ENCODE measurements around the gene CLN5. TPM values are rescaled to one million over a fixed set of nuclear protein-coding genes. Genes with fewer than 3 reads are reported as not detected.
A peak's percentile ranks its signal among the peaks of the same experiment; 100 is the strongest.

The CLN5 gene
- total and polyA plus RNA-seq, 2 of the 4 experiments (the other 2 are of a cell fraction): 11.3 to 15.1 TPM

DNA sequence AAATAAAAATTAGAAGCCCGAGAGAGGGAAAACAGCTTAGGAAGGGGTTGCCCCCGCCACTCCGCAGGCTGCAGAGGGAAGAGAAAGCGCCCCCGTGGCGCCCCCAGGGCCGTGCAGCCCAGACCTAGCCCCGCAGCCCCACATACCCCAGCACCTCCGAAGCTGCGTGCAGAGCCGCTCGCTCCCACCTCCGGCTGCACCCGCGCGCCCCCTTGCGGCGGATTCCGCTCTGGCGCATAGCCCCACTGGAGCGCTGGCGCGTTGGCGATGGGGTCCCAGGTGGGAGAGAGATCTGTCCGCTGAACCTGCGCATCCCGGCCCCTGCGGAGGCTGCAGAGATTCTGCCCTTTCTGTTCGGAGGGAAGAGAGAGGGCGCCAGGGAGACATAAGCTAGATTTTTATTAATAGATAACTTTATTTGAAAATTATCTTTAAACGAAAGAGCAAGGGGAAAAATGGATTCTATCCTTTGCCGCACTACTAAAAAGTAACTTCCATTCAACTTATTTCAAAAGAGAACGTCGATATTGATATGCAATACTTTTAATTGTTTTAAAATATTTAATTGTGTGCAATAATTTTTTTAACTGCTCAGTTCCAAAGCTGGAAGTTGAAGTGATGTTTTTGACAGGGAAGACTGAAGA is 11.7 kb upstream of the CLN5 start:
- Histone ChIP-seq H2AFZ (replicated peaks; ENCODE audit: low read length, poor library complexity) (peak overlapping the region; percentile 80), H3K4me3 (ENCODE audit: insufficient read depth, low read depth, low read length) (peak overlapping the region; percentile 44), H4K91ac (ENCODE audit: insufficient read depth, low read depth, low read length) (no peak overlapping the region), H4K5ac (ENCODE audit: low read depth, low read length) (no peak overlapping the region), H3K36me3 (ENCODE audit: control insufficient read depth, insufficient read depth, low read length) (no peaks in the 10 kb centered on the region), H2BK20ac (ENCODE audit: low read depth, low read length) (no peak overlapping the region), H3K4me1 (ENCODE audit: control insufficient read depth, insufficient read depth, low read length) (no peaks in the 10 kb centered on the region), H3K14ac (replicated peaks; ENCODE audit: low read depth, low read length) (no peak overlapping the region), H3K9ac (ENCODE audit: low read depth, low read length) (peak overlapping the region; percentile 65; the same call in 1 of the 2 replicates), H3K27me3 (ENCODE audit: control insufficient read depth, insufficient read depth, low read length) (peaks cover 24% of the 10 kb centered on the region), H4K20me1 (ENCODE audit: insufficient read depth, low read length) (no peaks in the 10 kb centered on the region), H3K18ac (ENCODE audit: low read depth, low read length) (no peak overlapping the region; the same call in 1 of the 2 replicates), H3K9me1 (ENCODE audit: insufficient read depth, low read length) (no peaks in the 10 kb centered on the region), H3K9me3 (ENCODE audit: control insufficient read depth, insufficient read depth, low read length) (no peaks in the 10 kb centered on the region), H3K56ac (ENCODE audit: extremely low read depth, insufficient read depth, low read length) (no peak overlapping the region), H4K8ac (ENCODE audit: low read depth in 2 of 2, low read length in 2 of 2) (no peak overlapping the region), H2BK15ac (ENCODE audit: low read depth, low read length) (no peak overlapping the region), H2BK5ac (ENCODE audit: low read depth, low read length, poor library complexity, severe bottlenecking) (no peak overlapping the region), H2AK9ac (replicated peaks; ENCODE audit: low read depth, low read length, poor library complexity) (peak overlapping the region; percentile 1), H2AK5ac (ENCODE audit: low read depth, low read length) (no peak overlapping the region), H3K27ac (ENCODE audit: insufficient read depth, low read length) (no peak overlapping the region), H3K79me1 (ENCODE audit: low read depth in 1 of 2, low read length in 2 of 2) (no peaks in the 10 kb centered on the region), H2BK120ac (ENCODE audit: low read depth, low read length) (no peak overlapping the region), H3K23ac (ENCODE audit: low read depth, low read length) (no peak overlapping the region), H3K4ac (ENCODE audit: low read depth, low read length) (no peak overlapping the region), H3K4me2 (ENCODE audit: low read depth, low read length) (peak overlapping the region; percentile 91)
- intact Hi-C loops (cut with micrococcal nuclease): loop anchor here (2.0 to 10.0 kb wide), 3 partner anchors 93 to 1105 kb away; partner anchors contain the start of gene KCTD12
- CTCF ChIA-PET: interaction anchor here (0.7 to 1.8 kb wide), 11 partner anchors 9 to 938 kb away, joined by 3 to 14 read pairs (median 3); partner anchors contain the start of gene CLN5
- dilution Hi-C loops (cut with HindIII; ENCODE audit: low sequenced_read_pairs, unreplicated experiment): no loop called here
- POLR2A ChIA-PET (ENCODE audit: unreplicated experiment): no interaction called here
- DNase-seq (peak; percentile 24), ATAC-seq (ENCODE audit: low read depth) (peak; percentile 100)
- no TSS peak for BruUV-seq (replicated peaks)
- WGBS, 2 experiments (ENCODE audit: extremely low coverage in 2 of 2, insufficient read length in 1 of 2): no CpG with 5 or more reads among the region's 34 CpGs
- TF ChIP-seq MAZ (IDR thresholded peaks at IDR 0.05; ENCODE audit: borderline replicate concordance, low read depth, low read length): peak; percentile 59; the same call in 1 of the 2 replicates
- no peak for TF ChIP-seq RFX5 (IDR thresholded peaks at IDR 0.05; ENCODE audit: low read depth, low read length)
- TF ChIP-seq RAD21 (IDR thresholded peaks at IDR 0.05; ENCODE audit: low read length): peak; percentile 66
- no peak for TF ChIP-seq RCOR1 (IDR thresholded peaks at IDR 0.05; ENCODE audit: insufficient replicate concordance, low read length)
- TF ChIP-seq MAFK (IDR thresholded peaks at IDR 0.05; ENCODE audit: low read depth, low read length): no peak
- TF ChIP-seq, protein P1, sequence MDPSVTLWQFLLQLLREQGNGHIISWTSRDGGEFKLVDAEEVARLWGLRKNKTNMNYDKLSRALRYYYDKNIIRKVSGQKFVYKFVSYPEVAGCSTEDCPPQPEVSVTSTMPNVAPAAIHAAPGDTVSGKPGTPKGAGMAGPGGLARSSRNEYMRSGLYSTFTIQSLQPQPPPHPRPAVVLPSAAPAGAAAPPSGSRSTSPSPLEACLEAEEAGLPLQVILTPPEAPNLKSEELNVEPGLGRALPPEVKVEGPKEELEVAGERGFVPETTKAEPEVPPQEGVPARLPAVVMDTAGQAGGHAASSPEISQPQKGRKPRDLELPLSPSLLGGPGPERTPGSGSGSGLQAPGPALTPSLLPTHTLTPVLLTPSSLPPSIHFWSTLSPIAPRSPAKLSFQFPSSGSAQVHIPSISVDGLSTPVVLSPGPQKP (IDR thresholded peaks at IDR 0.05; ENCODE audit: borderline replicate concordance, low read depth, low read length): no peak
- peak; percentile 54 for TF ChIP-seq SMC3 (IDR thresholded peaks at IDR 0.05; ENCODE audit: low read depth, low read length)
- TF ChIP-seq, protein P2, sequence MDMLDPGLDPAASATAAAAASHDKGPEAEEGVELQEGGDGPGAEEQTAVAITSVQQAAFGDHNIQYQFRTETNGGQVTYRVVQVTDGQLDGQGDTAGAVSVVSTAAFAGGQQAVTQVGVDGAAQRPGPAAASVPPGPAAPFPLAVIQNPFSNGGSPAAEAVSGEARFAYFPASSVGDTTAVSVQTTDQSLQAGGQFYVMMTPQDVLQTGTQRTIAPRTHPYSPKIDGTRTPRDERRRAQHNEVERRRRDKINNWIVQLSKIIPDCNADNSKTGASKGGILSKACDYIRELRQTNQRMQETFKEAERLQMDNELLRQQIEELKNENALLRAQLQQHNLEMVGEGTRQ (IDR thresholded peaks at IDR 0.05; ENCODE audit: low read depth, low read length): no peak
- TF ChIP-seq CHD1 (IDR thresholded peaks at IDR 0.05; ENCODE audit: low read depth, low read length): no peak
- TF ChIP-seq CEBPB (IDR thresholded peaks at IDR 0.05; ENCODE audit: low read depth, low read length): no peak
- TF ChIP-seq FOS (IDR thresholded peaks at IDR 0.05; ENCODE audit: low read depth, low read length): no peak
- TF ChIP-seq MXI1 (IDR thresholded peaks at IDR 0.05; ENCODE audit: borderline replicate concordance, low read depth, low read length): no peak
- TF ChIP-seq, protein P3, sequence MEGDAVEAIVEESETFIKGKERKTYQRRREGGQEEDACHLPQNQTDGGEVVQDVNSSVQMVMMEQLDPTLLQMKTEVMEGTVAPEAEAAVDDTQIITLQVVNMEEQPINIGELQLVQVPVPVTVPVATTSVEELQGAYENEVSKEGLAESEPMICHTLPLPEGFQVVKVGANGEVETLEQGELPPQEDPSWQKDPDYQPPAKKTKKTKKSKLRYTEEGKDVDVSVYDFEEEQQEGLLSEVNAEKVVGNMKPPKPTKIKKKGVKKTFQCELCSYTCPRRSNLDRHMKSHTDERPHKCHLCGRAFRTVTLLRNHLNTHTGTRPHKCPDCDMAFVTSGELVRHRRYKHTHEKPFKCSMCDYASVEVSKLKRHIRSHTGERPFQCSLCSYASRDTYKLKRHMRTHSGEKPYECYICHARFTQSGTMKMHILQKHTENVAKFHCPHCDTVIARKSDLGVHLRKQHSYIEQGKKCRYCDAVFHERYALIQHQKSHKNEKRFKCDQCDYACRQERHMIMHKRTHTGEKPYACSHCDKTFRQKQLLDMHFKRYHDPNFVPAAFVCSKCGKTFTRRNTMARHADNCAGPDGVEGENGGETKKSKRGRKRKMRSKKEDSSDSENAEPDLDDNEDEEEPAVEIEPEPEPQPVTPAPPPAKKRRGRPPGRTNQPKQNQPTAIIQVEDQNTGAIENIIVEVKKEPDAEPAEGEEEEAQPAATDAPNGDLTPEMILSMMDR (conservative IDR thresholded peaks at IDR 0.05; ENCODE audit: low read depth, low read length): peak; percentile 87
- no peak for TF ChIP-seq NFE2L2 (IDR thresholded peaks at IDR 0.05; ENCODE audit: low read depth, low read length)
- no peak for TF ChIP-seq BHLHE40 (IDR thresholded peaks at IDR 0.05; ENCODE audit: low read depth, low read length)
- in situ Hi-C loops (cut with MboI; ENCODE audit: low sequenced_read_pairs): loop anchor here (25.0 kb wide), 1 partner anchor 1293 kb away; no protein-coding TSS in a partner anchor
